ENCODE results near the gene MCTP2.

MCTP2 gene

GRCh38 chr15:94259863-94260262 lies 28.5 kb downstream of the MCTP2 start:
- Histone ChIP-seq H4K8ac (ENCODE audit: low read depth, low read length) (no peak overlapping the region), H3K27ac (replicated peaks; ENCODE audit: low read length) (no peak overlapping the region), H3K9me3 (replicated peaks in 1 of 2; ENCODE audit: control insufficient read depth in 2 of 2, insufficient read depth in 1 of 2, low read depth in 1 of 2, low read length in 2 of 2) (no peaks in the 10 kb centered on the region), H3K4ac (ENCODE audit: low read length) (no peak overlapping the region), H4K91ac (ENCODE audit: low read depth, low read length, poor library complexity) (no peak overlapping the region), H3K18ac (ENCODE audit: low read length) (no peak overlapping the region), H3K36me3 (replicated peaks in 1 of 2; ENCODE audit: control insufficient read depth in 2 of 2, insufficient read depth in 2 of 2, low read length in 2 of 2) (no peaks in the 10 kb centered on the region), H3K4me3 (ENCODE audit: low read length in 2 of 2) (no peak overlapping the region), H3K27me3 (ENCODE audit: control insufficient read depth in 3 of 3, insufficient read depth in 3 of 3, low read depth in 1 of 3, low read length in 3 of 3) (no peaks in the 10 kb centered on the region), H3K79me1 (ENCODE audit: low read depth, low read length) (no peaks in the 10 kb centered on the region), H2AK5ac (ENCODE audit: low read depth, low read length) (no peak overlapping the region), H2BK5ac (ENCODE audit: low read length) (no peak overlapping the region), H3K4me1 (ENCODE audit: control insufficient read depth in 2 of 2, insufficient read depth in 1 of 2, low read depth in 1 of 2, low read length in 2 of 2) (no peaks in the 10 kb centered on the region), H3K14ac (ENCODE audit: low read length) (no peak overlapping the region), H3K9ac (ENCODE audit: low read depth, low read length, poor library complexity) (no peak overlapping the region), H2AFZ (ENCODE audit: low read length) (no peak overlapping the region), H2BK12ac (ENCODE audit: low read length) (no peak overlapping the region), H3K4me2 (ENCODE audit: insufficient read depth, low read length, poor library complexity, severe bottlenecking) (no peak overlapping the region), H2BK120ac (ENCODE audit: low read depth, low read length) (no peak overlapping the region), H2BK15ac (ENCODE audit: low read length) (no peak overlapping the region), H3K23ac (ENCODE audit: low read depth, low read length, poor library complexity) (no peak overlapping the region)
- DNase-seq (ENCODE audit: low spot score) = no peak
- no CpG with 5 or more reads among the region's 3 CpGs for WGBS, 2 donors (ENCODE audit: extremely low coverage in 2 of 2, insufficient read length in 2 of 2, insufficient replicate concordance in 1 of 2)

DNA sequence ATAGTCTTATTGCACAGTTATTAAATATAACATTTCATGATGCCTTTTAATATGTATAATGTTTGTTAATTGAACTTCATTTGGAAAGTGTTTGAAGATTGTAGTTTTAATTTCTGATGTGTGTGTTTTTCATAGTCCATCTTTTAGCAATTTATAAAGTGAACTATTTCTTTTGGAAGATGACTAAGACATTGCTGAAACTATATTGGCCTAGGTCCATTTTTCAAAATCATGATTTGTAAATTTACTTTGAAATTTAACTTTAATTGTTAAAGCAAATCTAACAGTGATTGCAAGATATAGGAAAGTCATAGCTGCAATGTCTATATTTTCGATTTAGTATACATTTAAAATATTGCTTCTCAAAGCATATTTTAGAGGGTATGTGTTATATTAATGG lies 30.8 kb downstream of the MCTP2 start:
- Histone ChIP-seq H2BK12ac (ENCODE audit: low read length) (no peak overlapping the region), H3K23ac (ENCODE audit: low read depth, low read length, poor library complexity) (no peak overlapping the region), H2BK5ac (ENCODE audit: low read length) (no peak overlapping the region), H3K4ac (ENCODE audit: low read length) (no peak overlapping the region), H3K4me2 (ENCODE audit: insufficient read depth, low read length, poor library complexity, severe bottlenecking) (no peak overlapping the region), H3K18ac (ENCODE audit: low read length) (no peak overlapping the region), H2AFZ (ENCODE audit: low read length) (no peak overlapping the region), H4K8ac (ENCODE audit: low read depth, low read length) (no peak overlapping the region), H2BK15ac (ENCODE audit: low read length) (no peak overlapping the region), H2AK5ac (ENCODE audit: low read depth, low read length) (no peak overlapping the region), H3K4me3 (ENCODE audit: low read length in 2 of 2) (no peak overlapping the region), H3K36me3 (replicated peaks in 1 of 2; ENCODE audit: control insufficient read depth in 2 of 2, insufficient read depth in 2 of 2, low read length in 2 of 2) (no peaks in the 10 kb centered on the region), H3K27me3 (ENCODE audit: control insufficient read depth in 3 of 3, insufficient read depth in 3 of 3, low read depth in 1 of 3, low read length in 3 of 3) (no peaks in the 10 kb centered on the region), H3K79me1 (ENCODE audit: low read depth, low read length) (no peaks in the 10 kb centered on the region), H3K14ac (ENCODE audit: low read length) (no peak overlapping the region), H3K9me3 (replicated peaks in 1 of 2; ENCODE audit: control insufficient read depth in 2 of 2, insufficient read depth in 1 of 2, low read depth in 1 of 2, low read length in 2 of 2) (no peaks in the 10 kb centered on the region), H3K4me1 (ENCODE audit: control insufficient read depth in 2 of 2, insufficient read depth in 1 of 2, low read depth in 1 of 2, low read length in 2 of 2) (peaks cover 0 to 2% of the 10 kb centered on the region in 2 donors), H2BK120ac (ENCODE audit: low read depth, low read length) (no peak overlapping the region), H4K91ac (ENCODE audit: low read depth, low read length, poor library complexity) (no peak overlapping the region), H3K9ac (ENCODE audit: low read depth, low read length, poor library complexity) (no peak overlapping the region), H3K27ac (replicated peaks; ENCODE audit: low read length) (no peak overlapping the region)
- no CpG with 5 or more reads among the region's 1 CpG for WGBS, 2 donors (ENCODE audit: extremely low coverage in 2 of 2, insufficient read length in 2 of 2, insufficient replicate concordance in 1 of 2)
- no peak for DNase-seq (ENCODE audit: low spot score)

GRCh38 chr15:94263341-94264273 lies 32.2 kb downstream of the MCTP2 start:
- Histone ChIP-seq H3K4ac (ENCODE audit: low read length) (no peak overlapping the region), H2BK120ac (ENCODE audit: low read depth, low read length) (no peak overlapping the region), H3K27me3 (ENCODE audit: control insufficient read depth in 3 of 3, insufficient read depth in 3 of 3, low read depth in 1 of 3, low read length in 3 of 3) (no peaks in the 10 kb centered on the region), H2AK5ac (ENCODE audit: low read depth, low read length) (no peak overlapping the region), H3K14ac (ENCODE audit: low read length) (no peak overlapping the region), H3K9ac (ENCODE audit: low read depth, low read length, poor library complexity) (no peak overlapping the region), H3K23ac (ENCODE audit: low read depth, low read length, poor library complexity) (no peak overlapping the region), H3K36me3 (replicated peaks in 1 of 2; ENCODE audit: control insufficient read depth in 2 of 2, insufficient read depth in 2 of 2, low read length in 2 of 2) (no peaks in the 10 kb centered on the region), H3K27ac (replicated peaks; ENCODE audit: low read length) (no peak overlapping the region), H4K91ac (ENCODE audit: low read depth, low read length, poor library complexity) (no peak overlapping the region), H2AFZ (ENCODE audit: low read length) (no peak overlapping the region), H3K4me2 (ENCODE audit: insufficient read depth, low read length, poor library complexity, severe bottlenecking) (no peak overlapping the region), H3K4me3 (ENCODE audit: low read length in 2 of 2) (no peak overlapping the region), H3K4me1 (ENCODE audit: control insufficient read depth in 2 of 2, insufficient read depth in 1 of 2, low read depth in 1 of 2, low read length in 2 of 2) (peaks cover 0 to 2% of the 10 kb centered on the region in 2 donors), H2BK5ac (ENCODE audit: low read length) (no peak overlapping the region), H3K9me3 (replicated peaks in 1 of 2; ENCODE audit: control insufficient read depth in 2 of 2, insufficient read depth in 1 of 2, low read depth in 1 of 2, low read length in 2 of 2) (no peaks in the 10 kb centered on the region), H4K8ac (ENCODE audit: low read depth, low read length) (no peak overlapping the region), H2BK12ac (ENCODE audit: low read length) (no peak overlapping the region), H3K18ac (ENCODE audit: low read length) (no peak overlapping the region), H3K79me1 (ENCODE audit: low read depth, low read length) (no peaks in the 10 kb centered on the region), H2BK15ac (ENCODE audit: low read length) (no peak overlapping the region)
- no CpG with 5 or more reads among the region's 7 CpGs for WGBS, 2 donors (ENCODE audit: extremely low coverage in 2 of 2, insufficient read length in 2 of 2, insufficient replicate concordance in 1 of 2)
- DNase-seq (ENCODE audit: low spot score) = no peak

GRCh38 chr15:94265009-94265408 lies 33.6 kb downstream of the MCTP2 start:
- no peak overlapping the region for H2BK15ac ChIP-seq (ENCODE audit: low read length)
- no peak overlapping the region for H3K4me2 ChIP-seq (ENCODE audit: insufficient read depth, low read length, poor library complexity, severe bottlenecking)
- no peaks in the 10 kb centered on the region for H3K9me3 ChIP-seq (replicated peaks in 1 of 2; ENCODE audit: control insufficient read depth in 2 of 2, insufficient read depth in 1 of 2, low read depth in 1 of 2, low read length in 2 of 2)
- H3K9ac ChIP-seq (ENCODE audit: low read depth, low read length, poor library complexity) = no peak overlapping the region
- no CpG with 5 or more reads among the region's 4 CpGs for WGBS, 2 donors (ENCODE audit: extremely low coverage in 2 of 2, insufficient read length in 2 of 2, insufficient replicate concordance in 1 of 2)
- no peak overlapping the region for H2AFZ ChIP-seq (ENCODE audit: low read length)
- H3K4me3 ChIP-seq (ENCODE audit: low read length in 2 of 2) = no peak overlapping the region
- no peak overlapping the region for H2BK120ac ChIP-seq (ENCODE audit: low read depth, low read length)
- peaks cover 0 to 2% of the 10 kb centered on the region in 2 donors for H3K4me1 ChIP-seq (ENCODE audit: control insufficient read depth in 2 of 2, insufficient read depth in 1 of 2, low read depth in 1 of 2, low read length in 2 of 2)
- H3K23ac ChIP-seq (ENCODE audit: low read depth, low read length, poor library complexity) = no peak overlapping the region
- no peak overlapping the region for H3K27ac ChIP-seq (replicated peaks; ENCODE audit: low read length)
- H3K14ac ChIP-seq (ENCODE audit: low read length) = no peak overlapping the region
- H4K8ac ChIP-seq (ENCODE audit: low read depth, low read length) = no peak overlapping the region
- no peak overlapping the region for H3K4ac ChIP-seq (ENCODE audit: low read length)
- no peaks in the 10 kb centered on the region for H3K27me3 ChIP-seq (ENCODE audit: control insufficient read depth in 3 of 3, insufficient read depth in 3 of 3, low read depth in 1 of 3, low read length in 3 of 3)
- no peak overlapping the region for H2AK5ac ChIP-seq (ENCODE audit: low read depth, low read length)
- DNase-seq (ENCODE audit: low spot score) = no peak
- no peaks in the 10 kb centered on the region for H3K36me3 ChIP-seq (replicated peaks in 1 of 2; ENCODE audit: control insufficient read depth in 2 of 2, insufficient read depth in 2 of 2, low read length in 2 of 2)
- no peaks in the 10 kb centered on the region for H3K79me1 ChIP-seq (ENCODE audit: low read depth, low read length)
- no peak overlapping the region for H4K91ac ChIP-seq (ENCODE audit: low read depth, low read length, poor library complexity)
- no peak overlapping the region for H3K18ac ChIP-seq (ENCODE audit: low read length)
- no peak overlapping the region for H2BK5ac ChIP-seq (ENCODE audit: low read length)
- H2BK12ac ChIP-seq (ENCODE audit: low read length) = no peak overlapping the region
